Kidney (tissue), 14 donors: ENCODE measurements around the gene LAMP5. TPM values are rescaled to one million over a fixed set of nuclear protein-coding genes. Genes with fewer than 3 reads are reported as not detected.

Experiments
- DNase-seq, 5 donors: peaks; one replicate each; pipeline ENCODE4 v3.0.0-alpha.2; 2013 to 2020
- FAIRE-seq: peaks from 2 replicates; lab custom pipeline; 2012; peaks lifted over from hg19 to GRCh38; lab: Jason Lieb, UNC
- H3K27ac ChIP-seq, 2 donors: one replicate each; pipeline ENCODE4 v1.7.0; 2013; ENCODE audit warnings: low read depth in 2 of 2, low read length in 2 of 2, inconsistent platforms in 1 of 2
- H3K27me3 ChIP-seq: one replicate; pipeline ENCODE4 v1.7.1; 2013; ENCODE audit warnings: low read length, inconsistent platforms; ENCODE audit not compliant: control insufficient read depth, insufficient read depth
- H3K36me3 ChIP-seq, 3 donors: one replicate each; pipeline versions ENCODE4 v1.7.0 to v1.7.1; 2013; ENCODE audit warnings: low read length in 3 of 3, control low read depth in 1 of 3, inconsistent platforms in 1 of 3; ENCODE audit not compliant: insufficient read depth in 3 of 3, control insufficient read depth in 2 of 3
- H3K4me1 ChIP-seq, 3 donors: one replicate each; pipeline versions ENCODE4 v1.7.0 to v1.7.1; 2013; ENCODE audit warnings: low read length in 3 of 3, inconsistent platforms in 1 of 3, low read depth in 1 of 3; ENCODE audit not compliant: control insufficient read depth in 2 of 3, insufficient read depth in 2 of 3
- H3K4me3 ChIP-seq, 3 donors: one replicate each; pipeline versions ENCODE4 v1.7.0 to v1.8.1; 2013; ENCODE audit warnings: low read length in 3 of 3, control low read depth in 1 of 3, inconsistent platforms in 1 of 3
- H3K9ac ChIP-seq, 3 donors: one replicate each; pipeline versions ENCODE4 v1.7.0 to v1.7.1; 2013; ENCODE audit warnings: low read length in 3 of 3, control low read depth in 1 of 3, inconsistent platforms in 1 of 3
- H3K9me3 ChIP-seq, 3 donors: one replicate each; pipeline versions ENCODE4 v1.7.0 to v1.7.1; 2013; ENCODE audit warnings: low read length in 3 of 3, control low read depth in 1 of 3, inconsistent platforms in 1 of 3; ENCODE audit not compliant: control insufficient read depth in 2 of 3, insufficient read depth in 1 of 3
- intact Hi-C: fragments of 100-400 bp; cut with DNase I; formaldehyde crosslinking; loops from one replicate; pipeline ENCODE4 v1.11.1; 2022
- polyA plus RNA-seq: library from polyadenylated mRNA; stranded (reverse); fragments of 350-450 nt; fragmentation: Illumina TruSeq; extraction: RNeasy Lipid Tissue Mini Kit (QIAGEN cat#74804); gene quantifications from one replicate; pipeline ENCODE4 v1.2.3, GENCODE V29; 2014; ENCODE audit warnings: low read depth, low replicate concordance; ENCODE audit not compliant: insufficient read depth
- total RNA-seq: library from RNA; stranded (reverse); fragmentation: NEBNext Ultra II Directional; extraction: Animal tissue kit (Norgen Biotek cat#: 25700); gene quantifications from one replicate; pipeline ENCODE4 v1.2.1, GENCODE V29; 2021
- TF ChIP-seq, protein P1 (sequence below): IDR thresholded peaks from 3 replicates; pipeline ENCODE4 v1.5.1; 2012; ENCODE audit warnings: mild to moderate bottlenecking, moderate library complexity, borderline replicate concordance; ENCODE audit not compliant: insufficient read depth; ENCODE audit errors: extremely low read depth
- donor health status: control.
- donor health status: control.
- donor health status: control.
- donor health status: control.
- donor health status: control.
- donor health status: DM: yes; HTN: yes; CAD: no.
- donor health status: Normal renal cell carcinoma (clear cell type).

LAMP5 gene
- total and polyA plus RNA-seq, 2 donors from 2014 or later, result 0.82 to 3.2 TPM

DNA sequence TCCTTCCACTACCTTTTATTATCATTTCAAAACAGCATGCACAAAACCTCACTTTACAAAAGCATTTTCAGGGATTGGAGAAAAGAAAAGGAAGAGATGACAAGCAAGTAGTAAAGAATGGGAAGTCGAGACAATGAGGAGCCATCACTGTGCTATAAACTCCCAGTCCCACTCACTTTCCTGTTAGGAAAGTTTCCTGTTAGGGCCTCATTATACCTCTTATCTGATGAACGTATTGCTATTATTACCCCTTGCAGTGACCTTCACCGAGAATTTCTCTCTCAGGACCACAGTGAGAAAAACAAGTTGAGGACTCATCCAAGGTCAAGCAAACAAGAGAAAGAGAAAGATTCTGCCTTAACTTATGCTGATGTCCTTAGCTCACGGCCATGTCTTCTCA, 28.8 kb downstream of the LAMP5 start:
- Histone ChIP-seq H3K9me3 (no peaks in the 10 kb centered on the region), H3K27me3 (no peaks in the 10 kb centered on the region), H3K9ac (no peak overlapping the region), H3K4me3 (no peak overlapping the region), H3K4me1 (no peaks in the 10 kb centered on the region), H3K27ac (no peak overlapping the region), H3K36me3 (no peaks in the 10 kb centered on the region)
- intact Hi-C loops, result no loop called here
- DNase-seq, result no peak
- TF ChIP-seq, protein P1, sequence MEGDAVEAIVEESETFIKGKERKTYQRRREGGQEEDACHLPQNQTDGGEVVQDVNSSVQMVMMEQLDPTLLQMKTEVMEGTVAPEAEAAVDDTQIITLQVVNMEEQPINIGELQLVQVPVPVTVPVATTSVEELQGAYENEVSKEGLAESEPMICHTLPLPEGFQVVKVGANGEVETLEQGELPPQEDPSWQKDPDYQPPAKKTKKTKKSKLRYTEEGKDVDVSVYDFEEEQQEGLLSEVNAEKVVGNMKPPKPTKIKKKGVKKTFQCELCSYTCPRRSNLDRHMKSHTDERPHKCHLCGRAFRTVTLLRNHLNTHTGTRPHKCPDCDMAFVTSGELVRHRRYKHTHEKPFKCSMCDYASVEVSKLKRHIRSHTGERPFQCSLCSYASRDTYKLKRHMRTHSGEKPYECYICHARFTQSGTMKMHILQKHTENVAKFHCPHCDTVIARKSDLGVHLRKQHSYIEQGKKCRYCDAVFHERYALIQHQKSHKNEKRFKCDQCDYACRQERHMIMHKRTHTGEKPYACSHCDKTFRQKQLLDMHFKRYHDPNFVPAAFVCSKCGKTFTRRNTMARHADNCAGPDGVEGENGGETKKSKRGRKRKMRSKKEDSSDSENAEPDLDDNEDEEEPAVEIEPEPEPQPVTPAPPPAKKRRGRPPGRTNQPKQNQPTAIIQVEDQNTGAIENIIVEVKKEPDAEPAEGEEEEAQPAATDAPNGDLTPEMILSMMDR, result no peak
- no peak for FAIRE-seq

DNA sequence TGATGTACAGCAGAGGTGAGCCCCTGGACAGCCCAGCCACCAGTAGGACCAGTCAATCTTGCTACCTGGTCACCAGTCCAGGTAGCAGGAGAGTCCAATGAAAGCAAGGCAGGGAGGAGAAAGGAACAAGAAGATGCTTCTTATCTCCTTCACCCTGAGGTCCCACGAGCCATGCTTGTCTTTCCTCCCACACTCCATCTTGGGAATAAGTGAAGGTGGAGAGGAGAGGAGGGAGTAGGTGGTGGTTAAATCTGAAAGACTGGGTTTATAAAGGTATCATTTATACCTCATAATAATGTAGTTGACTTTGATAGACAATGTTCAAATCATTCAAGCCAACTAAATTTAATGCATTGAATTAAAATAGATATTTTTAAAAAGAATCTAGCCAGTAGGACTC, 35.9 kb downstream of the LAMP5 start:
- H3K36me3 ChIP-seq, result no peaks in the 10 kb centered on the region
- TF ChIP-seq, protein P1, result no peak
- H3K27ac ChIP-seq, result no peak overlapping the region
- no peaks in the 10 kb centered on the region for H3K27me3 ChIP-seq
- no peak overlapping the region for H3K9ac ChIP-seq
- H3K9me3 ChIP-seq, result no peaks in the 10 kb centered on the region
- no peak overlapping the region for H3K4me3 ChIP-seq
- no peak for DNase-seq
- intact Hi-C loops, result no loop called here
- no peak for FAIRE-seq
- no peaks in the 10 kb centered on the region for H3K4me1 ChIP-seq

- no peaks in the 10 kb centered on the region for H3K36me3 ChIP-seq
- TF ChIP-seq, protein P1, result no peak
- FAIRE-seq (no peak), DNase-seq (no peak)
- no peak overlapping the region for H3K9ac ChIP-seq
- no peaks in the 10 kb centered on the region for H3K4me1 ChIP-seq
- no peak overlapping the region for H3K4me3 ChIP-seq
- intact Hi-C loops, result no loop called here
- H3K9me3 ChIP-seq, result no peaks in the 10 kb centered on the region
- no peaks in the 10 kb centered on the region for H3K27me3 ChIP-seq
- H3K27ac ChIP-seq, result no peak overlapping the region
These were observed 36.5 kb downstream of the LAMP5 start for GRCh38 chr20:9550871-9551270.

DNA sequence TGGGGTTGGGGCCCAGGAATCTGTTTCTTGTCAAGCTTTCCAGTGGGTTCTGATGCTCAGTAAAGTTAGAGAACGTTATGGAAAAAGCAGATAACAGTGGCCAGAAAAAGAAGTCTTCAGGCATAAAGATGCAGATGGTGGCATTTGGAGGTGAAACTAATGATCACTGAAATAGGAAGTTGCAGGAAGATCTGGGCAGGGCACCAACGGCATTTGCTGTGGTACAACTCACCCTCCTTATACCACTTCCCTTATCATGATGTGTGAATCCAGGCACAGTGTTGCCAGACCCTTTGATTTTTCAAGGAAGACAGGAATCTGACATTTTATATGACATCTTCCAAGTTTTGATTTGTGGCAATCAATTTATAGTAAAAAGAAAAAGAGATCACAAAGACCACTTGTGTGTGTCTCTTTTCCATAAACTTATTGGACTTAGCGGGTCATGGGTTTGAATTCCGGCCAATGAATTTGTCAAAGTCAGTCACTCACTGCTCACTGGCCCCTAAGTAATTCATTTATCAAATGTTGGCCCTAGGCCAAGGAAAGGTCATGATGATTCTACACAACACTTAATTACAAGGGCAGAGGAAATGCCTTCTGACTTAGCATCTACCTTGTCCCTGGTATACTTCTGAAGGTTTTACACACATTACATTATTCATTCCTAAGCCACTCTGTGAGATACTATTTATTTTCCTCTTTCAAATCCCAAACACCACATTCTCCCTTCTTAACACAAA, 37.6 kb downstream of the LAMP5 start:
- H3K27ac ChIP-seq, result no peak overlapping the region
- no peaks in the 10 kb centered on the region for H3K36me3 ChIP-seq
- no peak overlapping the region for H3K9ac ChIP-seq
- no peaks in the 10 kb centered on the region for H3K27me3 ChIP-seq
- FAIRE-seq (peak; percentile 83), DNase-seq (peak in 1 of 5 donors; percentile 7)
- H3K4me1 ChIP-seq, result no peaks in the 10 kb centered on the region
- H3K9me3 ChIP-seq, result no peaks in the 10 kb centered on the region
- TF ChIP-seq, protein P1, result no peak
- H3K4me3 ChIP-seq, result no peak overlapping the region
- intact Hi-C loops, result no loop called here
